IMR-90 (cell line): ENCODE results near the gene SPATA18. TPM values are rescaled to one million over a fixed set of nuclear protein-coding genes. Genes with fewer than 3 reads are reported as not detected.

Source experiments
- ATAC-seq: fragments of 200-7000 bp; cut with Tn5 transposase; 2 replicates; pipeline ENCODE4 v1.9.1; 2020; ENCODE audit warnings: low read depth, mild to moderate bottlenecking, moderate library complexity
- BruUV-seq: library from RNA; stranded (reverse); fragments of 400-500 nt; replicated peaks from 2 replicates; lab custom pipeline; 2021; lab: Mats Ljungman, UMichigan
- CTCF ChIA-PET: fragments of 300-600 bp; formaldehyde crosslinking; extraction: SDS; loops from one replicate; lab custom pipeline; 2021; ENCODE audit warnings: antibody characterized with exemption; lab: Yijun Ruan, JAX
- POLR2A ChIA-PET: fragments of 300-600 bp; sonication (Branson Sonifier 250); formaldehyde crosslinking; loops from one replicate; lab custom pipeline; 2022; ENCODE audit warnings: antibody characterized with exemption; ENCODE audit not compliant: unreplicated experiment; lab: Charles Lee
- DNase-seq: peaks from one replicate; pipeline ENCODE4 v3.0.0; 2013
- H2AFZ ChIP-seq: replicated peaks from 2 replicates; pipeline ENCODE3; 2013; ENCODE audit warnings: low read length, mild to moderate bottlenecking; ENCODE audit not compliant: poor library complexity
- H2AK5ac ChIP-seq: 2 replicates; pipeline ENCODE4 v1.6.1; 2013; ENCODE audit warnings: low read depth, low read length, inconsistent platforms
- H2AK9ac ChIP-seq: replicated peaks from 2 replicates; pipeline ENCODE3; 2013; ENCODE audit warnings: mild to moderate bottlenecking, low read depth, low read length, moderate library complexity; ENCODE audit not compliant: poor library complexity
- H2BK120ac ChIP-seq: 2 replicates; pipeline ENCODE4 v1.6.1; 2013; ENCODE audit warnings: low read depth, low read length, inconsistent platforms
- H2BK15ac ChIP-seq: 3 replicates; pipeline ENCODE4 v1.6.1; 2013; ENCODE audit warnings: low read depth, low read length, inconsistent platforms
- H2BK20ac ChIP-seq: 2 replicates; pipeline ENCODE4 v1.6.1; 2013; ENCODE audit warnings: low read depth, mild to moderate bottlenecking, inconsistent platforms, low read length, moderate library complexity
- H2BK5ac ChIP-seq: 2 replicates; pipeline ENCODE4 v1.6.1; 2013; ENCODE audit warnings: mild to moderate bottlenecking, low read depth, low read length, inconsistent platforms; ENCODE audit not compliant: poor library complexity, severe bottlenecking
- H3K14ac ChIP-seq: replicated peaks from 2 replicates; pipeline ENCODE4 v1.6.1; 2013; ENCODE audit warnings: low read depth, low read length, inconsistent platforms
- H3K18ac ChIP-seq: 2 replicates; pipeline ENCODE4 v1.6.1; 2013; ENCODE audit warnings: low read depth, low read length, control low read depth
- H3K23ac ChIP-seq: 2 replicates; pipeline ENCODE4 v1.6.1; 2013; ENCODE audit warnings: low read depth, low read length, inconsistent platforms
- H3K27ac ChIP-seq: 2 replicates; pipeline ENCODE4 v1.5.1; 2013; ENCODE audit warnings: mild to moderate bottlenecking, control low read depth, low read length; ENCODE audit not compliant: insufficient read depth
- H3K27me3 ChIP-seq: 2 replicates; pipeline ENCODE4 v1.6.1; 2013; ENCODE audit warnings: low read length; ENCODE audit not compliant: control insufficient read depth, insufficient read depth
- H3K36me3 ChIP-seq: 2 replicates; pipeline ENCODE4 v1.6.1; 2013; ENCODE audit warnings: low read length, mixed read lengths; ENCODE audit not compliant: control insufficient read depth, insufficient read depth
- H3K4ac ChIP-seq: 2 replicates; pipeline ENCODE4 v1.6.1; 2013; ENCODE audit warnings: low read depth, low read length, inconsistent platforms
- H3K4me1 ChIP-seq: 2 replicates; pipeline ENCODE4 v1.6.1; 2013; ENCODE audit warnings: low read length, mixed read lengths; ENCODE audit not compliant: control insufficient read depth, insufficient read depth
- H3K4me2 ChIP-seq: 2 replicates; pipeline ENCODE4 v1.6.1; 2013; ENCODE audit warnings: low read depth, mild to moderate bottlenecking, control low read depth, low read length, moderate library complexity
- H3K4me3 ChIP-seq: 2 replicates; pipeline ENCODE4 v1.5.1; 2013; ENCODE audit warnings: low read depth, mild to moderate bottlenecking, control low read depth, low read length, moderate library complexity; ENCODE audit not compliant: insufficient read depth
- H3K56ac ChIP-seq: 2 replicates; pipeline ENCODE4 v1.6.1; 2013; ENCODE audit warnings: low read length, inconsistent platforms; ENCODE audit not compliant: insufficient read depth; ENCODE audit errors: extremely low read depth
- H3K79me1 ChIP-seq, 2 experiments: 2 replicates each; pipeline ENCODE4 v1.6.1; 2013; ENCODE audit warnings: low read length in 2 of 2, inconsistent platforms in 1 of 2, low read depth in 1 of 2
- H3K9ac ChIP-seq: 2 replicates; pipeline ENCODE4 v1.6.1; 2013; ENCODE audit warnings: low read depth, low read length, control low read depth
- H3K9me1 ChIP-seq: 2 replicates; pipeline ENCODE4 v1.6.1; 2013; ENCODE audit warnings: low read length, inconsistent platforms; ENCODE audit not compliant: insufficient read depth
- H3K9me3 ChIP-seq: 2 replicates; pipeline ENCODE4 v1.6.1; 2013; ENCODE audit warnings: low read length; ENCODE audit not compliant: control insufficient read depth, insufficient read depth
- H4K20me1 ChIP-seq: 2 replicates; pipeline ENCODE4 v1.6.1; 2013; ENCODE audit warnings: low read length, inconsistent platforms; ENCODE audit not compliant: insufficient read depth
- H4K5ac ChIP-seq: 2 replicates; pipeline ENCODE4 v1.6.1; 2013; ENCODE audit warnings: mild to moderate bottlenecking, low read depth, low read length, control low read depth
- H4K8ac ChIP-seq, 2 experiments: 2 replicates each; pipeline ENCODE4 v1.6.1; 2013; ENCODE audit warnings: low read depth in 2 of 2, low read length in 2 of 2, control low read depth in 1 of 2, inconsistent platforms in 1 of 2
- H4K91ac ChIP-seq: 2 replicates; pipeline ENCODE4 v1.6.1; 2013; ENCODE audit warnings: low read depth, low read length, inconsistent platforms; ENCODE audit not compliant: insufficient read depth
- BHLHE40 ChIP-seq: fragments of 150-350 bp; IDR thresholded peaks from 2 replicates; pipeline ENCODE4 v1.6.1; 2016; ENCODE audit warnings: mild to moderate bottlenecking, low read depth, low read length
- CEBPB ChIP-seq: IDR thresholded peaks from 2 replicates; pipeline ENCODE4 v1.6.1; 2012; ENCODE audit warnings: low read depth, low read length, improper control_type of control experiment
- CHD1 ChIP-seq: IDR thresholded peaks from 2 replicates; pipeline ENCODE4 v1.6.1; 2012; ENCODE audit warnings: low read depth, low read length, improper control_type of control experiment
- CTCF ChIP-seq: conservative IDR thresholded peaks from 2 replicates; pipeline ENCODE4 v1.5.1; 2012; ENCODE audit warnings: mild to moderate bottlenecking, low read depth, low read length, improper control_type of control experiment
- ELK1 ChIP-seq: fragments of 150-350 bp; IDR thresholded peaks from 2 replicates; pipeline ENCODE4 v1.6.1; 2016; ENCODE audit warnings: low read depth, mild to moderate bottlenecking, low read length, moderate library complexity, borderline replicate concordance
- FOS ChIP-seq: fragments of 150-350 bp; IDR thresholded peaks from 2 replicates; pipeline ENCODE4 v1.6.1; 2016; ENCODE audit warnings: low read depth, low read length
- MAFK ChIP-seq: IDR thresholded peaks from 2 replicates; pipeline ENCODE4 v1.6.1; 2012; ENCODE audit warnings: low read depth, low read length, improper control_type of control experiment
- MAZ ChIP-seq: IDR thresholded peaks from 2 replicates; pipeline ENCODE4 v1.6.1; 2012; ENCODE audit warnings: low read depth, mild to moderate bottlenecking, low read length, improper control_type of control experiment, moderate library complexity, borderline replicate concordance
- MXI1 ChIP-seq: IDR thresholded peaks from 2 replicates; pipeline ENCODE4 v1.6.1; 2012; ENCODE audit warnings: low read depth, mild to moderate bottlenecking, low read length, moderate library complexity, borderline replicate concordance
- NFE2L2 ChIP-seq: fragments of 150-350 bp; IDR thresholded peaks from 2 replicates; pipeline ENCODE4 v1.6.1; 2016; ENCODE audit warnings: low read depth, mild to moderate bottlenecking, low read length
- POLR2A ChIP-seq: IDR thresholded peaks from 2 replicates; pipeline ENCODE4 v1.6.1; 2012; ENCODE audit warnings: mild to moderate bottlenecking, low read depth, low read length
- RAD21 ChIP-seq: IDR thresholded peaks from 2 replicates; pipeline ENCODE4 v1.6.1; 2012; ENCODE audit warnings: low read length, improper control_type of control experiment
- RCOR1 ChIP-seq: IDR thresholded peaks from 2 replicates; pipeline ENCODE4 v1.6.1; 2012; ENCODE audit warnings: mild to moderate bottlenecking, low read length, improper control_type of control experiment; ENCODE audit not compliant: insufficient replicate concordance
- RFX5 ChIP-seq: IDR thresholded peaks from 2 replicates; pipeline ENCODE4 v1.8.0; 2012; ENCODE audit warnings: low read depth, mild to moderate bottlenecking, low read length, moderate library complexity
- SMC3 ChIP-seq: fragments of 150-350 bp; IDR thresholded peaks from 2 replicates; pipeline ENCODE4 v1.6.1; 2016; ENCODE audit warnings: low read depth, mild to moderate bottlenecking, antibody characterized with exemption, low read length, moderate library complexity
- USF2 ChIP-seq: fragments of 150-350 bp; IDR thresholded peaks from 2 replicates; pipeline ENCODE4 v1.6.1; 2017; ENCODE audit warnings: mild to moderate bottlenecking, antibody characterized with exemption, low read length, low read depth
- WGBS, 2 experiments: methylation state at CpG; one replicate each; pipeline versions ENCODE4 v1.1.5 to v1.1.7; 2013; ENCODE audit warnings: missing lambda C conversion rate in 2 of 2; ENCODE audit not compliant: insufficient read length in 1 of 2; ENCODE audit errors: extremely low coverage in 2 of 2; 5-methylcytosine and 5-hydroxymethylcytosine counted together
- dilution Hi-C: fragments of 300-500 bp; cut with HindIII; formaldehyde crosslinking; loops from one replicate; pipeline ENCODE4 v1.14.3; 2018; ENCODE audit warnings: low sequenced_read_pairs; ENCODE audit not compliant: unreplicated experiment
- in situ Hi-C: fragments of 300-500 bp; cut with MboI; formaldehyde crosslinking; loops from 3 replicates; pipeline ENCODE4 v1.14.3; 2019; ENCODE audit warnings: low sequenced_read_pairs, inconsistent platforms, mixed read lengths
- intact Hi-C: fragments of 100-400 bp; cut with micrococcal nuclease; formaldehyde crosslinking; loops from 2 replicates; pipeline ENCODE4 v1.10.0; 2022
- polyA plus RNA-seq, 3 experiments: library from polyadenylated mRNA; depleted of rRNA; stranded (reverse); fragments of >200 nt; gene quantifications; 2 replicates each; pipeline ENCODE4 v1.2.3, GENCODE V29; 2012; ENCODE audit warnings: low replicate concordance in 1 of 3
- total RNA-seq: library from RNA; depleted of rRNA; stranded (reverse); fragments of >200 nt; gene quantifications from 2 replicates; pipeline ENCODE4 v1.2.3, GENCODE V29; 2012

SPATA18 gene
- total and polyA plus RNA-seq, 2 of the 4 experiments (the other 2 are of a cell fraction), result 3.0 to 4.7 TPM

GRCh38 chr4:52095374-52095773 lies 44.3 kb downstream of the SPATA18 start:
- Histone ChIP-seq H3K9me1 (no peaks in the 10 kb centered on the region), H3K79me1 (no peaks in the 10 kb centered on the region), H2AK9ac (no peak overlapping the region), H2AK5ac (no peak overlapping the region), H3K4me2 (no peak overlapping the region), H3K14ac (no peak overlapping the region), H3K36me3 (no peaks in the 10 kb centered on the region), H3K4me1 (no peaks in the 10 kb centered on the region; the same call in 1 of the 2 replicates), H2BK5ac (no peak overlapping the region), H3K23ac (no peak overlapping the region), H3K18ac (no peak overlapping the region), H3K4ac (no peak overlapping the region), H3K9ac (no peak overlapping the region), H3K9me3 (no peaks in the 10 kb centered on the region), H4K91ac (no peak overlapping the region), H2BK120ac (no peak overlapping the region), H3K27me3 (no peaks in the 10 kb centered on the region), H3K4me3 (no peak overlapping the region), H3K27ac (no peak overlapping the region), H2BK15ac (no peak overlapping the region), H3K56ac (no peak overlapping the region), H4K20me1 (no peaks in the 10 kb centered on the region), H4K5ac (no peak overlapping the region), H2BK20ac (no peak overlapping the region), H4K8ac (no peak overlapping the region), H2AFZ (no peak overlapping the region)
- BruUV-seq, result no TSS peak
- in situ Hi-C loops (loop anchor here (25.0 kb wide), 1 partner anchor 92 kb away; no protein-coding TSS in a partner anchor), intact Hi-C loops (no loop called here), dilution Hi-C loops (no loop called here)
- ATAC-seq (no peak), DNase-seq (no peak)
- ChIA-PET POLR2A (no interaction called here), CTCF (no interaction called here)
- no peak for TF ChIP-seq NFE2L2
- no peak for TF ChIP-seq BHLHE40
- no peak for TF ChIP-seq CEBPB
- no peak for TF ChIP-seq MXI1
- no peak for TF ChIP-seq ELK1
- no peak for TF ChIP-seq CHD1
- no peak for TF ChIP-seq USF2
- no peak for TF ChIP-seq MAZ
- TF ChIP-seq SMC3, result no peak
- no peak for TF ChIP-seq RCOR1
- TF ChIP-seq FOS, result no peak
- no peak for TF ChIP-seq POLR2A
- no peak for TF ChIP-seq RFX5
- no peak for TF ChIP-seq MAFK
- TF ChIP-seq CTCF, result no peak
- TF ChIP-seq RAD21, result no peak
- no CpG with 5 or more reads among the region's 1 CpG for WGBS, 2 experiments
